Activated naive CD8-positive, alpha-beta T cell treated with anti-CD3 and anti-CD28 coated beads, Interleukin-2, amount 50 U/mL, for 24 hours (primary cell): ENCODE results near the gene BFSP1.
A peak's percentile ranks its signal among the peaks of the same experiment; 100 is the strongest.

Source experiments
- ATAC-seq: fragments of 150-1000 bp; cut with Tn5 transposase; one replicate; pipeline ENCODE4 v1.10.0; 2021
- DNase-seq: peaks from one replicate; pipeline ENCODE4 v3.0.0; 2021
- H3K27ac Mint-ChIP-seq: one replicate; pipeline ENCODE4 v1.8.0; 2021; ENCODE audit warnings: mild to moderate bottlenecking, mixed read lengths
- H3K27me3 Mint-ChIP-seq: one replicate; pipeline ENCODE4 v1.8.0; 2021; ENCODE audit warnings: mixed read lengths
- H3K36me3 Mint-ChIP-seq: one replicate; pipeline ENCODE4 v1.8.0; 2021; ENCODE audit warnings: low read depth, mixed read lengths
- H3K4me1 Mint-ChIP-seq: one replicate; pipeline ENCODE4 v1.8.0; 2021; ENCODE audit warnings: mixed read lengths
- H3K4me3 Mint-ChIP-seq: one replicate; pipeline ENCODE4 v1.8.0; 2021; ENCODE audit warnings: mild to moderate bottlenecking, moderate library complexity, mixed read lengths
- H3K9me3 Mint-ChIP-seq: one replicate; pipeline ENCODE4 v1.8.0; 2021; ENCODE audit warnings: mixed read lengths

Gene BFSP1

DNA sequence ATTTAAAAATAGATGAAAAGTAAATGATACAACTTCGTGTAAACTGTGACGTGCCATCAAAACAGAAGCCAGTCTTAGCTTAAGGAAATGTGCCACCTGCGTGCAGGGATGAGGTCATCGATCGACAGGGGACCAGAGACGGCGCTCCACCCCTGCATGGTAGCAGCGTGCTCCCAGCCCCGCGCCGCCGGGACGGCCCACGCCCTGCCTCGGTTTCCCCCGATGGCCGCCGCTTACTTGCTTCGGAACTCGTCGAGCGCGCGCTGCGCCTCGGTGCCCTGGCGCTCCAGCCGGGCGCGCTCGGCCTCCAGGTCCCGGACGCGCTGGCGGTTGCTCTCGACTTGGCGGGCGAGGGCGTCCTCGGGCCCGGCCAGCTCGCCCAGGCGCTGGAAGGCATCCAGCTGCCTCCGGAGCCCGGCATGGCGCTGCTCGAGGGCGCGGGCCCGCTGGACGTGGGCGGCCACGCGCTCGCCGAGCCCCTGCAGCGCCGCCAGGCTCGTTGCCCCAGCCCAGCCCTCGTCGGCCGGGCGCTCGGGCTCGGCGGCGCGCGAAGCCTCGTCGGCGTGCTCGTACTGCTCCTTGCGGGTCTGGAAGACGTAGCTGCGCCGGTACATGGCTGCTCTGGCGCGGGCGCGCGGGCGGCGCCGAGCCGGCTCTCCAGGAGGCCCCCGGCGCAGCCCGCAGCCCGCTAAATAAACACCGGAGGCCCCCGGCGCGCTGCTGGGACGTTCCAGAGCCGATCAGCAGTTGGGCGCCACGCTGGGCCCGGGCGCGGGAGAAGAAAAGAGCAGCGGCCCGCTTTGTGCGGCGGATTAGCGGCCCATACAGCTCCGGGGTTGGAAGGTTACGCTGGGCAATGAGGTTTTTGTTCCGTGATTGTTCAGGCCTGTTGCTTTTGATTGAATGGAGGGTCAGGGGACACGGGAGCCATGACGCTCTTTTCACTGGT is at the start of gene BFSP1:
BFSP1 (minus strand) TSS at position 664 of the 949 bp plus-strand sequence; CDS start at position 614, 50 bp downstream.
- peak within 1 kb of the TSS; percentile 81 for H3K4me3 Mint-ChIP-seq

DNA sequence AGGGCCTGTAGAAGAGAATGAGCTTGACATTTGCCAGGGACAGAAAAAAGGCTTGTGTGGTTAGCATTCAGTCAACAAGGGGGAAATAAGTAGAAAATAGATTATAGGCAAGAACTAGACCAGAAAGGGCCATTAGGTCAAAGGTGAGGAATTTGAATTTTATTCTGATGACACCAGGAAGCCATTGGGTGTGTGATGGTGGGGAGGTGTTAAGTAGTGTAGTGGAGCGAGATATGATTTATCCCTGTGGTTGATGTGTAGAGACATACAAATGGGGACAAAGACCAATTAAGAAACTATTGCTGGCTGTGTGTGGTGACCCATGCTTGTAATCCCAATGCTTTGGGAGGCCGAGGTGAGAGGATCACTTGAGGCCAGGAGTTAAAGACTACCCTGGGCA is 49.7 kb upstream of the BFSP1 start:
- peaks cover 2% of the 10 kb centered on the region for H3K36me3 Mint-ChIP-seq
- H3K9me3 Mint-ChIP-seq: no peaks in the 10 kb centered on the region
- H3K4me1 Mint-ChIP-seq: peaks cover 20% of the 10 kb centered on the region
- H3K27ac Mint-ChIP-seq: no peak overlapping the region
- no peak overlapping the region for H3K4me3 Mint-ChIP-seq
- no peak for DNase-seq
- ATAC-seq: no peak
- H3K27me3 Mint-ChIP-seq: no peaks in the 10 kb centered on the region

More for the DNA sequence above, at the start of gene BFSP1:
- DNase-seq (peak; percentile 52), ATAC-seq (peak; percentile 80)
- Mint-ChIP-seq H3K27ac (peak within 1 kb of the TSS; percentile 69), H3K9me3 (no peaks in the 10 kb centered on the region), H3K36me3 (no peaks in the 10 kb centered on the region), H3K27me3 (peaks cover 21% of the 10 kb centered on the region), H3K4me1 (peaks cover 17% of the 10 kb centered on the region)

DNA sequence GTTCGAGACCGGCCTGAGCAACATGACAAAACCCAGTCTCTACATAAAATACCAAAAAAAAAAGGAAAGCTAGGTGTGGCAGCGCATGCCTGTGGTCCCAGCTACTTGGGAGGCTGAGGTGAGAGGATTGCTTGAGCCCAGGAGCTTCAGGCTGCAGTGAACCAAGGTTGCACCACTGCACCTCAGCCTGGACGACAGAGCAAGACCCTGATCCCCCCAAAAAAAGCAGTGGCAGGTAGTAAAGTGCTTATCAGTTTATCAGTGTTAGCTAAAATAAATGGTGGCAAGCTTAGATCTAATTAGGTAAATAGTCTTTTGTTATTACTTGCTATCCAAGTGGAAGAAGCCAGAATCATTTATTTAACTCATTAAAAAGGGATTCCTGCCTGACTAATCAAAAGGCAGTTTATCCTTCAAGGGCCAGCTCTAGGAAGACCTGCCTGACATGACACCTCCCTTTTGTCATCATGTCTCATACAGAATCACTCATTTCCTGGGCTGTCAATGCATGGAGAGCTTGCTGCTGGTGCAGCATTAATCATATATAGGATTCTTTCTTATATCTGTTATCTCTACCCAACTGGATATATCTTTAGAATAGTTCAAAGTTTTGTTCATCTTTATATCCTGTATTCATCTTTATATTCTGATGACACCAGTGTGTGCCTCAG is 48.3 kb upstream of the BFSP1 start:
- Mint-ChIP-seq H3K27ac (no peak overlapping the region), H3K4me3 (no peak overlapping the region), H3K9me3 (no peaks in the 10 kb centered on the region), H3K4me1 (peaks cover 22% of the 10 kb centered on the region), H3K27me3 (no peaks in the 10 kb centered on the region), H3K36me3 (peaks cover 2% of the 10 kb centered on the region)
- no peak for ATAC-seq
- no peak for DNase-seq

DNA sequence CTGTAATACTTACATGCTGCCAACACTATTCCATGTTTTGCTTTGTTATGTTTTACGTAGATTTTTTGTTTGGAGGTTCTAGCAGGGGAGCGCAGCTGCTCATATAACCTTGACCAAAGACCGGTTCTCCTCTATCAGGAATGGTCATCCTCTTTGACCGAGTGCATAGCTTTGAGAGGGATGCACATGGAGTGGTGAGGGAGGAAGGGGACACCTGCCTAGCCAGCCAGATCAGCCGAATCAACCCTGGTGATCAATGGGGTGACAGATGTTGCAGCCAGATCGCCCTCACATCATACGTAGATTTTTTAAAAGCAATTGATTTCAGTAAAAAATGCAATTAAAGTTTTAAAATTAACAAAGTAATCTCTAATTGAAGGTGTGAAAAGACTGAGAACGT is 45.0 kb upstream of the BFSP1 start:
- Mint-ChIP-seq H3K36me3 (peaks cover 4% of the 10 kb centered on the region), H3K27ac (no peak overlapping the region), H3K9me3 (no peaks in the 10 kb centered on the region), H3K4me3 (no peak overlapping the region), H3K27me3 (no peaks in the 10 kb centered on the region), H3K4me1 (peaks cover 28% of the 10 kb centered on the region)
- DNase-seq: no peak
- ATAC-seq: no peak

DNA sequence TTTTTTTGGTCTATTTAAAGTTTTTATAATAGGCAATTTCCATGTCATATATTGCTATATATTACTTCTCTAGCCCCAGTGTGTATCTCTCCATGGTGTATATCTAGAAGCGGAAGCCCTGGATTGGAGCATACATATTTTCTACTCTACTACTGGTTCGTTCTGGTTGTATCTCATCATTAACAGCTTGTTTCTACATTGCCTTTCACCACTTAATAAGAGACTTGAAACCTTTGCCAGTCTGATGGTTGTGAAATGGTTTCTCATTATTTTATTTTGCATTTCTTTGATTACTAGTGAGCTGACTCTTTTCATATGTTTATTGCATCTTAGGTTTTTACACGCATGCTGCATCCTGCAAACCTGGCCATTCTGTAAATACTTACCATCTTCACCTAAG is 42.3 kb upstream of the BFSP1 start:
- peaks cover 1% of the 10 kb centered on the region for H3K27me3 Mint-ChIP-seq
- DNase-seq (no peak), ATAC-seq (no peak)
- H3K9me3 Mint-ChIP-seq: no peaks in the 10 kb centered on the region
- H3K27ac Mint-ChIP-seq: no peak overlapping the region
- H3K4me3 Mint-ChIP-seq: no peak overlapping the region
- peaks cover 20% of the 10 kb centered on the region for H3K4me1 Mint-ChIP-seq
- H3K36me3 Mint-ChIP-seq: peaks cover 2% of the 10 kb centered on the region

DNA sequence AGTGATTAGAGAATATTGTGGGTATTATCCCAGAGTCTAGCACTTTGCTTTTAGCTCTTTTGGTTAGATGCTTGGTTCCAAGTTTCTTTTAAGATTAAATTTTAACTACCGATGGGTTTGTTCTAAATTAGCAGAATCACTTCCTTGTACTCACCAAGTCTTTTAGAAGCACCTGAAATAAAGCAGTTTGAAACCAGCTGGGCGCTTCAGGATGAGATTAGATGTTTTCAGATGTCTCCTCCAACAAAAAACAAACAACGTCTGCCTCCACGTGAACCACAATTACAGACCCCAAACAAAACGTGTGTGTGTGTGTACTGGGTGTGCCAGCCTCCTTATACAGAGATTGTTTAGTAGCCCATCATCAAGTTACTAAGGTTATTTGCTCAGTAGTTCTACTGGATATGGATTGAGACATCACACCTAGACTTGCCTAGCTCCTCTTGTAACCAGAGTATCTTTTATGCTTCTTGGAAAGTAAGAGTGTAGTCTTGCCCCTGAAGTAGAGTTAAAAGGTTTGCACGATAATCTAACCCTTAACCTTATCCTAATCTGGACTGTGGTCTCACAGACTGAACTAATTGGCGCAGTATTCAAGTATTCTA is 41.0 kb upstream of the BFSP1 start:
- Mint-ChIP-seq H3K27me3 (peaks cover 10% of the 10 kb centered on the region), H3K9me3 (no peaks in the 10 kb centered on the region), H3K4me1 (peaks cover 20% of the 10 kb centered on the region), H3K36me3 (peaks cover 2% of the 10 kb centered on the region), H3K4me3 (peak overlapping the region; percentile 40), H3K27ac (no peak overlapping the region)
- ATAC-seq (no peak), DNase-seq (no peak)

DNA sequence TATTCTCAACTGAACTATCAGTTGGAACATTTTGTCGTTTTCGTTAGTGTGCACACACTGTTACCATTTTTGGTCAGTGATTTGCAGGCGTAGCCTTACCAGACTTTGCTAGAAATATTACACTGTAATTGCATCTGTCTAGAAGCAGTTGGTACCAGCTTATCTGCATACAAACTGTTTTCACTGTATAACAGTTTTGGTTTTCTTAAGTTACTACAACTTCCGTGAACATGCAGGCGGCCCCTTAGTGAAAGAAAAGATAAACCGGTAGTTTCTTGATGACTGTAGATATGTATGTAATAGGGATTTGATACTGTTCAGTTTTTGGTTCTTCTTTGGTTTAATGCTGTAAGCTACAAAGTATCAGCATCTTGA is 40.0 kb upstream of the BFSP1 start:
- Mint-ChIP-seq H3K4me3 (peak overlapping the region; percentile 87), H3K9me3 (no peaks in the 10 kb centered on the region), H3K27ac (peak overlapping the region; percentile 75), H3K27me3 (peaks cover 10% of the 10 kb centered on the region), H3K36me3 (peaks cover 2% of the 10 kb centered on the region), H3K4me1 (peaks cover 20% of the 10 kb centered on the region)
- ATAC-seq (peak; percentile 22), DNase-seq (no peak)

DNA sequence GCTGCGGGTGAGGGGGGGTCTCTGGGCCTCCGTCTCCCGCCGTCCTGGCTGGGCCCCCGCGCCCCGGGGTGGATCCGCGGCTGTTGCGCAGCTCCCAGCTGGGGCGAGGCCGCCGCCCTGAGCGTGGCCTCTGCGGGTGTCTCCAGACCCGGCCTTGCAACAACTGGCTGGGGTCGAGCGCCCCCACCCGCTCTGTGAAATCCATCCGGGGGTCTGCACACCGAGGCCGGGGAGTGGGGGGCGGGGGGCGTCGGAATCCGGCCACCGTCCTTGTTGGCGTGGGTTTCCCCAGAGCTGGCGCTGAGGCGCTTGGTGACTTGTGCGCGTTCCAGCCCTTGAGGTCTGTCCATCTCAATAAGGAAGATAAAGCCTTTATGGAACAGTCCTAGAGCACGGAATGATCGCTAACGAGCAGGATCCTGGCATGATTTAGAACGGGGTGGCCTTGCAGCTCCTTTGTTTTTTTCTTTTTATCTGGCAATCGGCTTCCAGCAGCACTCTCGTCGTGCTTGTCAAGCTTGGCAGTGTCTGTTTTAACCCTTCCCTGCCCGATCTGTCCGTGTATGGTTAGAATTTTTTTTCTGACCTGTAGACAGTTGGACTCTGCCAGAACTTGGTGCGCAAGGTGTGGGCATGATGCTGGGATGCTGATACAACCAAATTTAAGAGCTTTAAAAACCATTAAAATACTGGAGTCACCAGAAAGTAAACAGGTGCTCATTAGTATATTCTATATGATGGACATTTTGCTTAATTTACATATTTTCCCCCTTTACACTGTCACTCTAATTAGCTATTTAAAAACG is 39.4 kb upstream of the BFSP1 start:
- ATAC-seq (peak; percentile 39), DNase-seq (peak; percentile 26)
- peaks cover 20% of the 10 kb centered on the region for H3K4me1 Mint-ChIP-seq
- H3K36me3 Mint-ChIP-seq: peaks cover 2% of the 10 kb centered on the region
- H3K27ac Mint-ChIP-seq: peak overlapping the region; percentile 75
- peak overlapping the region; percentile 87 for H3K4me3 Mint-ChIP-seq
- H3K27me3 Mint-ChIP-seq: peaks cover 10% of the 10 kb centered on the region
- H3K9me3 Mint-ChIP-seq: no peaks in the 10 kb centered on the region

DNA sequence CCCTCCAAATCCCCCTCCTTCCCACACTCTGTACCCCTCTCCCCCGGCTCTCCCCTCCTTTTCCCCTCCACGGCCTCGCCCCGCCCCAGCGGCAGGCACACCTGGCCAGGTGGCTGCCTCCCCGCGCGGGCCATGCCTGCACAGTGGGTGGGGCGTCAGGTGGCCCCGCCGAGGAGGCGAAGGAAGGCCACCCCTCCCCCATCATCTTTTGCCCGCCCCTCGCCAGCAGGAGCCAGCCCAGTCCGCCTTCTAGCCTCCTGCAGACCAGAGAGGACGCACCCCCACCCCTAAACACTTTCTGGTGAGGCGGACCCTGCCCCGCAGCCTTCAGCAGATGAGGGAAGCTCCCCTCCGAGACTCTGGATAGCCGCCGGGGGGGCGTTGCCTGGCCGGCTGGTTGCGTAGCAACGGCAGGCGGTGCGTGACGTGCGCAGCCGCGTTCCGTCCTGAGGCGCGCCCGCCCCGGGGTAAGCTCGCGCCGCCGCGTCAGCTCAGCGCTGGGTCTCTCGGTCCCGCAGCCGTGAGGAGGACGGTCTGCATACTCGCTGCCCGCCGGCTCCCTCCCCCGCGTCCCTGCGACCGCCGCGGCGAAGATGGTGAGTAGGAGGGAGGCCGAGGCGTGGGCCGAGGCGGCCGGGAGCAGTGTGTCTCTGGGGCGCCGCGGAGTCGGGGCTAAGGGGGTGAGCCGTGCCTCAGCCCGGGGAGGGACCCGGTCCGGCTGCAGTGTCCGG is 38.6 kb upstream of the BFSP1 start, which contains the start of gene DSTN:
DSTN (plus strand) TSS at position 460 of the 731 bp plus-strand sequence; CDS start at position 594, 134 bp downstream.
- H3K9me3 Mint-ChIP-seq: no peaks in the 10 kb centered on the region
- peaks cover 18% of the 10 kb centered on the region for H3K4me1 Mint-ChIP-seq
- ATAC-seq (peak; percentile 97), DNase-seq (peak; percentile 90)
- H3K27ac Mint-ChIP-seq: peak within 1 kb of the TSS; percentile 75
- peak within 1 kb of the TSS; percentile 87 for H3K4me3 Mint-ChIP-seq
- peaks cover 2% of the 10 kb centered on the region for H3K36me3 Mint-ChIP-seq
- peaks cover 12% of the 10 kb centered on the region for H3K27me3 Mint-ChIP-seq

DNA sequence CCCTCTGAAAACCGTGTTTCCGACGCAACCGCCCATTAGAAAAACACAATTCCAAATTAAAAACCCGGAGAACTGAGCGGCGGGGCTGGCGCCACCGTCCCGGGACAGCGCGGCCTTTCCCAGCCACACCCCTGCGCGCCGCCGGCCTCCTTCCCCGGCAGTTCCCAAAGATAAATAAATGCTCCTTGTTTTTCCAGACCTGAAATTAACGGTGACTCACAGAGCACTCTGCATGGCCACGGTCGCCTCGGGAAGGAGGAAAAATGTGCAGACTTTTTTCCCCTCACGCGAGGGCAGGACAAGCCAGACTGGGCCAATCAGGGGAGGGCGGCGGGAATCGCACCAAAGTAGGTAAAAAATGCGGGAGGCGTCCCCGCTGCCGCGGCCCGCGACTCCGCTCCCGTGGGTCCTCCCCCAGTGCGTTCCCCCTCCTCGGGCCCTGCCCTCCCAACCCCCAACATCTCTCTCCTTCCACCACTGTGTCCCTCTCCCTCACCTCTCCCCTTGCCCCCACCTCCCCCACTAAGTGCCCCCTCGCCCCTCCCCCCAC is 37.9 kb upstream of the BFSP1 start:
- Mint-ChIP-seq H3K36me3 (peaks cover 2% of the 10 kb centered on the region), H3K4me3 (peak overlapping the region; percentile 58), H3K27me3 (peaks cover 13% of the 10 kb centered on the region), H3K4me1 (peaks cover 18% of the 10 kb centered on the region), H3K9me3 (no peaks in the 10 kb centered on the region), H3K27ac (no peak overlapping the region)
- no peak for ATAC-seq
- DNase-seq: peak; percentile 27

DNA sequence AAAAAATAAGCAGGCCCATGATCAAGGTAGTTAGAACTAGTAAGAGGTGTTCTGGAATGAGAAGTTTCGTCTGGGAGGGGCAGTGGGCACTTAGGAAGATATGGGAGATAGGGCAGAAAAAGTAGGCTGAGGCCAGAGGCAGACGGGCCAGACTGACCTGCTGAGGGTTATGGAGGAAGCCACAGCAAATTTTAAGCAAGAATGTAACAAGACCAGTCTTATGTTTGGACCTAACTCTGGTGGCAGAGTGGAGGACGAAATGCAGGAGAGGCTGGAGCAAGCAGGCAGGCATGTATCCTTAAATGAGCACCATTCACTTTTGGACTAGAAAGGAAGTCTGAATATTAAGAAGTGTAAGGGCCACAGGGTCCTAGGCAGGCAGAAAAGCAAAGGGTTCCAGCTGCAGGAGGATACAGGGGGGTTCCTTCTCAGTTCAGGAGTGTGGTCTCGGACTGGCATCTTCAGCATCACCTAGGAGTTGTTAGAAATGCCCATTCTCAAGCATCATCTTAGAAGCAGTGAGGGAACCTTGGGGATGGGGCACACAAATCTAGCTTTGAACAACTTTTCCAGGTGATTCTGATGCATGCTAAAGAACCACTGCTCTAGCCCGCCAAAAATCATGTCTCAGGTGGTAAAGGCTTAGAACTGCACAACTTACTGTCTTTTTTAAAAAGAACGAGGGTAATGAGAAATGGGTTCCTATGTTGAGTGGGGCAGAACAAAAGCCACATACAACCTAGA is 37.0 kb upstream of the BFSP1 start:
- Mint-ChIP-seq H3K4me1 (peaks cover 18% of the 10 kb centered on the region), H3K4me3 (peak overlapping the region; percentile 58), H3K9me3 (no peaks in the 10 kb centered on the region), H3K27me3 (peaks cover 13% of the 10 kb centered on the region), H3K27ac (peak overlapping the region; percentile 41), H3K36me3 (peaks cover 2% of the 10 kb centered on the region)
- ATAC-seq: no peak
- DNase-seq: no peak

DNA sequence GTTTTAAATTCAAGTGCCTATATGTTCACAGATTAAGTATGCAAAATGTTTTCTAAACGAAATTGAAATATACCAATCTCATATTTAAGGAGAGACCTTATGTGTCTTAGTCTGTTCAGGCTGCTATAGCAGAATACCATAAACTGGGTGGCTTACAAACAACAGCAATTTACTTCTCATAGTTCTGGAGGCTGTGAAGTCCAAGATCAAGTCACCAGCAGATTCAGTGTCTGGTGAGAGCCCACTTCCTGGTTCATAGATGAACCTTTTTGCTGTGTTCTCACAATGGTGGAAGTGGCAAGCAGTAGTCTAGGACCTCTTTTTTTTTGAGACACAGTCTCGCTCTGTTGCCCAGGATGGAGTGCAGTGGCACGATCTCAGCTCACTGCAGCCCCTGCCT is 35.2 kb upstream of the BFSP1 start:
- Mint-ChIP-seq H3K27me3 (peaks cover 13% of the 10 kb centered on the region), H3K9me3 (no peaks in the 10 kb centered on the region), H3K27ac (no peak overlapping the region), H3K36me3 (no peaks in the 10 kb centered on the region), H3K4me1 (peaks cover 11% of the 10 kb centered on the region), H3K4me3 (no peak overlapping the region)
- DNase-seq (no peak), ATAC-seq (no peak)
